Activated CD8-positive, alpha-beta memory T cell treated with anti-CD3 and anti-CD28 coated beads for 36 hours (primary cell): ENCODE measurements around the gene MAPK1. TPM values are rescaled to one million over a fixed set of nuclear protein-coding genes. Genes with fewer than 3 reads are reported as not detected.
"Not testable (repeated sequence)": the region's sequence is repeated elsewhere in the genome, so short reads cannot be mapped to it uniquely, and the experiment has no call there.

Experiments
- CTCF ChIA-PET: fragments of 350-600 bp; sonication (Branson Sonifier 250); formaldehyde crosslinking; loops from one replicate; lab custom pipeline; 2021; ENCODE audit warnings: antibody characterized with exemption; lab: Charles Lee
- POLR2A ChIA-PET: fragments of 350-600 bp; sonication (Branson Sonifier 250); formaldehyde crosslinking; loops from one replicate; lab custom pipeline; 2021; ENCODE audit warnings: antibody characterized with exemption; lab: Charles Lee
- total RNA-seq, 2 experiments: library from RNA; stranded (reverse); gene quantifications; one replicate each; pipeline ENCODE4 v1.2.3, GENCODE V29; 2021

The MAPK1 gene
- total RNA-seq, 2 experiments from 2014 or later: 115 to 117 TPM

DNA sequence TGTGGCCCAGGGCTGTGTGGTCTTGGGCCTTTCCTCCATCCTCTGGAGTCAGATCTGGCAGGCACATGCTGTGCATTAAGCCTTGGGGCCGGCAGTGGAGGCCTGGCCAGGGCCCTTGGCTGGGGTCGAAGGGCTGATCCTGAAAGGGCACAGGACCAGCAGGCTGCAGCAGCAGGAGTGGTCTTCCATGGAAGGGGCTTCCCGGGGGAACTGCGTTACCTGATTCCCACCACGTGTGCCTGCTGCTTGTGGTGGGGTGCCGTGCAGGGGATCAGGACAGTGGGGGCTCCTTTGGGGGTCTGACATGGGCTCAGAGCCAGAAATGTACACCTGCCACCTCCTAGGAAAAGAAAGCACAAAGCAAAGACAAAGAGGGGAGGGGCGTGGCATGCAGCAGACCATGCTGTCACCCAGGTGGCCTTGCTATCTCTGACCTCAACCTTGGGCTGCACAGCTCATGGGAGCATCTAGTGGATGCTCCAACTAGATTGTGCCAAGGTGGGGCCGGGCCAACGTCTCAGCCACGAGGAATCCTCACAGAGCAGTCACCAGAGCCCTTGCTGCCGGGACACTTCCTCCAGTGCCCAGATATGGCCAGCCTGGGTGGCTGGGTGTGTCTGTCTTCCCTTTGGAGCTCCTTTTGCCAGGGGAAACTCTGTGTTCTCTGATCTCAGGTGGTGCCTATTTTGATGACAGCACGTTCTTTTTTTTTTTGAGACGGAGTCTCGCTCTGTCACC, 113.9 kb downstream of the MAPK1 start:
- POLR2A ChIA-PET: no interaction called here
- CTCF ChIA-PET: no interaction called here

DNA sequence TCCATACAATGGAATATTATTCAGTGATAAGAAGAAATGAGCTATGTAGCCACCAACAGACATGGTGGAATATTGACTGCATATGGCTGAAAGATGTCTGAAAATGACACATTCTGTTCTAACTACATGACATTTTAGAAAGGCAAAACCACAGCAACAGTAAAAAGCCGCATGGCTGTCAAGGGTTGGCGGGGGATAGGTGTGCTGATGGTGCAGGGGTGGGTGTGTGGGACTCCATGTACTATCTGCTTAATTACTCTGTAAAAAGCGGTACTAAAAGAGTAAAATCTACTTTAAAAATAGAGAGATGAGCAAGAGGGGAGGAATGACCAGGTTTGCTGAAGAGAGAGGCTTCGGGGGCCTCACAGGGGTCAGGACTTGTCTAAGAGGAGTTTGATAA, 115.2 kb downstream of the MAPK1 start:
- CTCF ChIA-PET: interaction anchor here (0.6 kb wide), 1 partner anchor 64 kb away, joined by 3 read pairs; no protein-coding TSS in a partner anchor
- POLR2A ChIA-PET: no interaction called here

DNA sequence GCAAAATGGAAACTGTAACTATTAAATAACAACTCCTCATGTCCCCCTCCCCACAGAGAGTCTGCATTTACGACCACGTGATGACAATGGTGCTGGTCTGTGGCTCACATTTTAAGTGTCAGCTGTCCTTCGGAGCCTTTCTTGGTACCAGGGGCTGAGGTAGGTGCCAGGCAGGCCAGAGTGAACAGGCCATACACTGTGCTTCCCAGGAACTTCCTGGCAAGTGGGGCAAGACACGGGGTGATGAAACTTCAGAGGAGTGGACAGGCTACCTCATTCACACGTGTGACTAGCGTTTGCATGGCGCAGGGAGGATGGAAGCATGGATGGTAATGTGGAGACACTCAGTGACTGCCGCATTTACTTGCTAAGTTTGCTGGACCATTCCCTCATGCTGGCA, 121.5 kb downstream of the MAPK1 start:
- ChIA-PET POLR2A (no interaction called here), CTCF (no interaction called here)

DNA sequence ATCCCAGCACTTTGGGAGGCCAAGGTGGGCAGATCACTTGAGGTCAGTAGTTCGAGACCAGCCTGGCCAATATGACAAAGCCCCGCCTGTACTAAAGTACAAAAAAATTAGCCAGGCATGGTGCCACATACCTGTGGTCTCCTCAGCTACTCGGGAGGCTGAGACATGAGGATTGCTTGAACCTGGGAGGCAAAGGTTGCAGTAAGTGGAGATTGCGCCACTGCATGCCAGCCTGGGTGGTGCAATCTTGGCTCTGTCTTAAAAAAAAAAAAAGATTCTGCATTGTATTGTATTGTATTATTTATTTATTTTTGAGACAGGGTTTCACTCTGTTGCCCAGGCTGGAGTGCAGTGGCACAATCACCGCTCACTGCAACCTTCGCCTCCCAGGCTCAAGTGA, 122.5 kb downstream of the MAPK1 start:
- POLR2A ChIA-PET, CTCF ChIA-PET: not testable (repeated sequence)

DNA sequence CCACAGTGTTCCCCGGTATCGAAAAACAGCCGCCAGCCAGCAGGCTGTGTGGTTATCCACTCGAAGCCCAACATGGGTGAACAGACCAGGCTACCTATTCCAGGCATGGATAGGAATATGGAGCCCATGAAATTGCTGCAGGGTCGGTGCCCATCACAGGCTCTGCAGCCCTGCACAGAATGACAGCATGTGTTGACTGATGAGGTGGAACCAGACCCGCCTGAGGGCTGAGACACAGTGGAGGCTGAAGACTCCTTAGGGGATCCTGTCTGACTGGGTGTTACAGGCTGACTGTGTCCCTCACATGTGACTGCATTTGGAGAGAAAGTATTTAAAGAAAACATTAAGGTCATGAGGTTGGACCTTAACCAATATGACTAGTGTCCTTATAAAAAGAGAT, 125.7 kb downstream of the MAPK1 start:
- ChIA-PET CTCF (no interaction called here), POLR2A (no interaction called here)

DNA sequence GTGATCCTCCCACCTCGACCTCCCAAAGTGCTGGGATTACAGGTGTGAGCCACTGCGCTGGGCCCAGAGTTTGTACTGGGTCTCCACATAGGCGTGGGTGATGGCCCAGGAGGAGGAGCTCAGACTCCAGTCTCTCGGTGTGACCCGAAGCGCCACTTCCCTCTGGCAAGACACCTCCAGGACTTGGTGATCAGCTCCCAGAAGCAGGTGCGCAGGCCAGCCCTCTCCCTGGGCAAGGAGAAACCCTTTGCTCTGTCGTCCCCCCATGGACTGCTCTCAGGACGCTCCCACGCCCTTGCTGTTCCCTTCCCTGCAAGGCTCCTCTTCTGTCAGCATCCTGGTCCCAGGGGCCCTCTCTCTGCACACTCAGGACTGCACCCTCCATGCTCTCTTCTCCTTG, 126.4 kb downstream of the MAPK1 start:
- ChIA-PET POLR2A (no interaction called here), CTCF (no interaction called here)

DNA sequence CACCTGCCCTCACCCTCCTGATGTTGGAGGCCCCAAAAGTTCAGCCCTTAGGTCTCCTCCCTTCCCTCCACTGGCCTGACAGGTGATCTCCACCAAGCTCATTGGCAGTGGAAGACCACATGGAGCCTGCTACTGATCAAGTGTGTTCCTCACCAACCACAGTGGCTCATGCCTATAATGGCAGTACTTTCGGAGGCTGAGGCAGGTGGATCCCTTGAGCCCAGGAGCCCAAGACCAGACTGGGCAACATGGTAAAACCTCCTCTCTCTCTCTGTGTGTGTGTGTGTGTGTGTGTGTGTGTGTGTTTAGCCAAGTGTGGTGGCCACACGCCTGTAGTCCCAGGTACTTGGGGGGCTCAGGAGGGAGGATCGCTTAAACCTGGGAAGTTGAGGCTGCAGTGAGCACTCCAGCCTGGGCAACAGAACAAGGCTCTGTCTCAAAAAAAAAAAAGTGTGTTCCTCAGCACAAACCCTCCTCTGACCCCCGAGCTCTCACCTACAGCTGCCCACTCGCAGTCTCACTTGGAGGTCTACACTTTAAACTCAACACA, 127.5 kb downstream of the MAPK1 start:
- POLR2A ChIA-PET: no interaction called here
- CTCF ChIA-PET: interaction anchor here (0.5 kb wide), 1 partner anchor 22 kb away, joined by 4 read pairs; no protein-coding TSS in a partner anchor

DNA sequence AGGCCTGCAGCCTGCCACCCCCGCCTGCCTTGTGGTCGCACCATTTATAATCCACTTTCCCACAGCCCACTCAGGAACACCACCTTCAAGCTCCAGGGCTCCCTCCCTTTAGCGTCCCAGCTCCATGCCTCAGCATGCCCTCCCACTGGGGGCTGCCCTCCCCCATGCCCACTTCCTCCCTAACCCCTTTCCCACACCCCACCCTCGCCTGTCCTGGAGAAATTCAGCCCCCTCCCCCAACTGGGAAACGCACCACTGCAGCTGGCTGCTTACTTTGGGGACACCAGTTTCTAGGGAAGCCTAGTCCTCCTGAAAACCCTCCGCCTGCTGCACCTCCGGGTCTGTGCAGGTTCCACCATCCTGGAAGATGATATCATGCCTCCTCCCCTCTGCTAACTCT, 128.5 kb downstream of the MAPK1 start:
- ChIA-PET POLR2A (no interaction called here), CTCF (interaction anchor here (0.5 kb wide), 1 partner anchor 1226 kb away, joined by 4 read pairs; no protein-coding TSS in a partner anchor)

DNA sequence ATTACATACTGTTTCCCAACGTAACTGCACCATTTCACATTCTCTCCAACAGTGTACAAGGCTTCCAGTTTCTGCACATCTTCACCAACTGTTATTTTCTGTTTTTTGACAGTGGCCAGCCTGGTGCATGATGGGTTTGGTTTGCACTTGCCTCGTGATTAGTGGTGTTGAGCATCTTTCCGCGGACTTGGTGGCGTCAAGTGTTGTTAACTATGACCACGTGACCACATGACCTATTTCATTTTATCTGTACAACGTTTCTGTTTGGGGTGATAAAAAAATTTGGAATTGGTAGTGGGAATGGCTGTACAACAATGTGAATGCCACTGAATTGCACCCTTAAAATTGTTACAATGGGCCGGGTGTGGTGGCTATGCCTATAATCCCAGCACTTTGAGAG, 129.4 kb downstream of the MAPK1 start:
- POLR2A ChIA-PET: interaction anchor here (0.6 kb wide), 1 partner anchor 12 kb away, joined by 5 read pairs; no protein-coding TSS in a partner anchor
- CTCF ChIA-PET: no interaction called here

DNA sequence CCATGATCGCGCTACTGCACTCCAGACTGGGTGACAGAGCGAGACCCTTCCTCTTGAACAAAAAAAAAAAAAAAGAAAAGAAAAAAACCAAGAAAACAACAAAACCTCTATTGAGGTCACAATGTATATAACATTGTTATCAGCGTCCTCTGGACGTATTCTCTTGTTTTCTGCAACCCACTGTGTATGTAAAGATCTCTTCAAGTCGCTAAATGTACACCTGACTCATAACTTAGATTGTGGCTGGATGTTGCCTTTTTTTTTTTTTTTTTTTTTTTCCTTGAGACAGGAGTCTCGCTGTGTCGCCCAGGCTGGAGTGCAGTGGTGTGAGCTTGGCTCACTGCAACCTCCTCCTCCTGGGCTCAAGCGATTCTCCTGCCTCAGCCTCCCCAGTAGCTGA, 130.5 kb downstream of the MAPK1 start:
- ChIA-PET CTCF (interaction anchor here (0.7 to 0.8 kb wide), 3 partner anchors 23 to 201 kb away, joined by 3 read pairs; no protein-coding TSS in a partner anchor), POLR2A (no interaction called here)

DNA sequence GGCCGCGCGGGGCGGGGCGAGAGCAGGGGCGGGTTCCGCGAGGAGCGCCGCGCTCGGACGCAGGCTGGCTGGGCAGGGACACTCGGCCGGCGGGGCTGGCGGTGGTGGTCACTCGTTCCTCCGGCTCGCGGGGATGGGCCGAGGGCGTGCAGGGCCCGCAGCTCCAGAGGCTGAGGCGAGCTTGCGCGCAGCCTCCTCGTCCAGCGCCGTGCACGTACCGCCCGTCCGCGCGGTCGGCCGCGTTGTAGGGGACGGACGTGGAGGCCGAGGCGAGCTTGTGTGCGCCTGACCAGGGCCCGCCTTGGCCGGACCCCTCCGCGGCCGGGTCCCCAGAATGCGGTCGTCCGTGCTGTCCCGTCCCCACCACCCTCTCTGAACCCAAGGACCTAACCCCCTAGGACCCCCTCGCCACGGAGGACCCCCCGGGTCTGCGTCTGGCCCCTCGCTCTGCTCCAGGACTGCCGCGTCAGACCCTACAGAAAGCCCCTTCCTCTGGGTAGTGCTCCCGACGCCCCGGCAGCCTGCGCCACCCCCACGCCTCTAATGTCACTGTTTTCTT, 131.3 kb downstream of the MAPK1 start:
- ChIA-PET CTCF (interaction anchor here (0.5 to 0.7 kb wide), 2 partner anchors 51 to 83 kb away, joined by 3 read pairs; no protein-coding TSS in a partner anchor), POLR2A (interaction anchor here (0.5 to 1.0 kb wide), 3 partner anchors 25 to 141 kb away, joined by 4 to 5 read pairs (median 4); no protein-coding TSS in a partner anchor)

DNA sequence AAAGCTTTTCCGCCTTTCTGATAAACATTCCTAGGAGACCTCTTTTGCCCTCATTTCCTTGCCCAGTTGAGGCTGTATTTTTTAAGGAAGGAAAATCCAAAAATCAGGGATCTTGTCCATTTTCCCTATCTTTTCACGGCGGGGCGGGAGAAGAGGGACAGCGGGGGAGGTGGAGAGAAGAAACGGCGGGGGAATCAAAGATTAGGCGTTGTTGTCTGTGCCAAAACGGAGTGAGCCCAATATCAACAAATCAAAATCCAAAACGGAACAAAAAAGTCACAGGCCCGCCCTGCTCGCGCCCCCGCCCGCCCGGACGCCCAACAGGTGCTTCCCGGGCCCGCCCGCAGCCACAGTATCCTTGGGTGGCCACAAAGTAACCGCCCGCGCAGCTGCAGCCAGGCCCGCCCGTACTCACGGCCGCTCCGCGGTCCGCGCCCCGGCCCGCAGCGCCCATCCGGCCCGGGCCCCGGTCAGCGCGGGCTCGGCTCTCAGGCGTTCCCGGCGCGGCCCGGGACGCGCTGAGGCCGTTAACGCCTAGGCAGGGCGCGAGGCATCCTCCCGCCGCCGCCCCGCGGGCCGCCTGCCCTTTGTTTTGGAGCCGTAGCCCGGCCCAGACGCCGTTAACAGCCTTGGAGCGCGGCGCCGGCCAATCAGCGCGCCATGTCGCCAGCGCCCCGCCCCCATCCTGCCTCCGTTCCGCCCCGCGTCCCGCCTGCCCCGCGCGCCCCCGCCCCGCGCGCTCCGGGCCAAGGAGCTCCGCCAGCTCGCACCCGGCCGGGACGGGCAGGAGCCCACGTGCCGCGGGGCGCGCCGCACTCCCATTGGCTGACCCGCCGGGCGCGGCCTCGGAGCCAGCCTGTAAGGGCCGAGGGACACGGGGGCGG, 132.0 kb downstream of the MAPK1 start, which contains the start of gene YPEL1:
Gene YPEL1 (minus strand): TSS at position 595 of the 884 bp plus-strand sequence. CDS start 25,050 bp downstream, outside the sequence.
- ChIA-PET CTCF (interaction anchor here (0.5 kb wide), 1 partner anchor 84 kb away, joined by 3 read pairs; no protein-coding TSS in a partner anchor), POLR2A (interaction anchor here (0.5 to 1.0 kb wide), 5 partner anchors 26 to 141 kb away, joined by 3 to 5 read pairs (median 4); partner anchors contain the start of gene MAPK1)

DNA sequence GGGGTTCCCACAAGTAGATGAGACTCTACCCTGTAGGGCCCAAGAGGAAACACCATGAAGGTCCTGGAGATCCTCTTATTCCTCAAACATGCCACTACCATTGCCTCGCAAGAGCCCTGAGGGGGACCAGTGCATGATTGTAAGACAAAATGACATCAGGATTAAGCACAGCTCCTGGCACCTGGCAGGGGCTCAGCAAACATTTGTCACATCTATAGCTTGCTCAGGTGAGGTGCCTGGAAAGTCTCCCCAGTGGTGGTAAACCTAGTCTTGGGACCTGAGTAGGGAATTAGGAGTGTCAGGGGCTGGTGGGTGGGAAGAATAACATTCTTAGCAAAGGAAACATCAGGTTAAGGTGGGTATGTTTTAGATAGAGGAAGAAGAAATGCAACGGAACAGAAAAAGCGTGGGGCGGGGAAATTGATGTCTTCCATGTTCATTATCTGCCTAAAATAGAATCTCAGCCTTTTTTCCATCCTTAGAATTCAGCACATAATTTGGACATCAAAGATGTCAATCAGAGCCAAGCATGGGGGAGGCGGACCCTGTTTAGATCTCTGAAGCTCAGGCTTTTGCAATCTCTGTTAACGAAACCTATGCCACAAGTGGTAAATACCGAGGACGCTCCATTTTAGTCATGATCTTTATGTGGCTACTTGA, 132.8 kb downstream of the MAPK1 start:
- ChIA-PET POLR2A (interaction anchor here (0.6 to 0.9 kb wide), 3 partner anchors 14 to 133 kb away, joined by 3 to 4 read pairs (median 4); partner anchors contain the start of gene MAPK1), CTCF (no interaction called here)

DNA sequence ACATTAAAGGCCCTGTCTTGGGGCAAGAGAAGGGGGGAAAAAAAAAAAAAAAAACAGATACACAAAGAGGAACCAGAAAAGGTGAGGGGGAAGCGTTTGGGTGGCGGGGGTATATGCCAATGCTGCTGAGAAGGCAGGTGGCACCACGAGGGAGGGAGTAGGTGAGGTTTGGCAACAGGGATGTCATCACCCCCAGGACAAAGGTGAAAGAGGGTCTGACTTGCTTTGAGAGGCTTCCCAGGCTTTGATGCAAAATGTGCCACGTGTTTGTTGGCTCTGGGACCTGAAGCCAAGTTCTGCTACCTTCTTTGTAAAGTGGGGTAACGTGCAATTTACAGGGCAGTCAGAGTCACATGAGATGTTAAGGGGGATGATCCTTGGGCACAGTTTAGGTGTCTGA, 135.9 kb downstream of the MAPK1 start:
- POLR2A ChIA-PET: no interaction called here

DNA sequence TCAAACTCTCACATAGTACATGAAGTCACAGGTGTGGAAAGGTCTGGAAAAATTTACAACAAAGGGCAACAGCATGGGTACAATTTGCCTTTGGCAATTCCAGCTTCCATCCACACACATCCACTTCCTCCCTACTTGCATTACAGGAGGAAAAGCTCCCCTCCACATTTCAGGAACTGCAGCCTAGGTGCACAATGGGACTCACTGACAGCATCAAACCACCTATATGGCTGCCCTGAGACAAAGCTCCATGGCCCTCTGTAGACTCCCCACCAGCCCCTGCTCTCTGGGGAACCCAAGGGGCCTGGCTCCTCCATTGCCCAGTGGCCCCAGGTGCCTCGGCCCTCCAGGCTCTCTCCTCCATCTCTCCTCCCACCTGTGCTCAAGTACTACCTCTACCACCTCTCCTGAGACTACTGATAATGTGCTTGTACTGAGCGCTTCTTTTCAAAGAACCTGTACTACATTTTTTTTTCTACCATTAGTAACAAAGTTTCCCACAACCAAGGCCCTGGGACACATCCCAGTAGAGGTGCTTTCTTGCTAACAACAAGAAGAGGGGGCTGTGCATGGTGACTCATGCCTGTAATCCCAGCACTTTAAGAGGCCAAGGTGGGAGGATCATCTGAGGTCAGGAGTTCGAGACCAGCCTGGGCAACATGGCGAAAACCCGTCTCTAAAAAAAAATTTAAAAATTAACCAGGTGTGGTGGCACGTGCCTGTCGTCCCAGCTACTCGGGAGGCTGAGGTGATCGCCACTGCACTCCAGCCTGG, 136.7 kb downstream of the MAPK1 start:
- ChIA-PET CTCF (no interaction called here), POLR2A (no interaction called here)

More for the DNA sequence above, 135.9 kb downstream of the MAPK1 start:
- CTCF ChIA-PET: no interaction called here

DNA sequence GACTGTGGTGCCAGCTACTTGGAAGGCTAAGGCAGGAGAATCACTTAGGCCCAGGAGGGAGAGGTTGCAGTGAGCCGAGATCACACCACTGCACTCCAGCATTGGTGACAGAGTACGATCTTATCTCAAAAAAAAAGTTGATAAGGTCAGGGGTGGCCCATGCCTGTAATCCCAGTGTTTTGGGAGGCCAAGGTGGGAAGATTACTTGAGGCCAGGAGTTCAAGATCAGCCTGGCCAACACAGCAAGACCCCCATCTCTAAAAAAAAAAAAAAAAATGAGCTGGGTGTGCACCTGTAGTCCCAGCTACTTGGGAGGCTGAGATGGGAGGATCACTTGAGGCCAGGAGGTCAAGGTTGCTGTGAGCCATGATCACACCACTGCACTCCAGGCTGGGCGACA, 138.3 kb downstream of the MAPK1 start:
- POLR2A ChIA-PET, CTCF ChIA-PET: not testable (repeated sequence)

DNA sequence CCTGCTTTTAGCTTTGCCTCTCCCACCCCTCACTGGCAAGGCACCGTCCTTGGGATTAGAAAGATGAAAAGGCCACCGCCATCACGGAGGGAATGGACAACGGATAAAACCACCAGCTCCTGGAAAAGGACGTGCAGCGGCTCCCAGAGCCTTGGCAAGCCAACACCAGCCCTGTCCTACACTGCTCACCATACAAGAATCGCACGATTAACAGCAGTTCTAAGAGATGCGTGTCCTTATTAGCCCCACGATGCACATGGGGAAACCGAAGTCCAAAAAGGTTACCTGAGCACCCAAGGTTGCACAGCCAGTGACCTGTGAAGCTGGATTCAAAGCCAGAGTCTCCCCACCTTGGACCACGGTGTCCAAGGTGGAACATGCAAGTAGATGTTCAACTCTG, 139.2 kb downstream of the MAPK1 start:
- CTCF ChIA-PET: interaction anchor here (1.1 kb wide), 1 partner anchor 9 kb away, joined by 3 read pairs; no protein-coding TSS in a partner anchor
- POLR2A ChIA-PET: no interaction called here

DNA sequence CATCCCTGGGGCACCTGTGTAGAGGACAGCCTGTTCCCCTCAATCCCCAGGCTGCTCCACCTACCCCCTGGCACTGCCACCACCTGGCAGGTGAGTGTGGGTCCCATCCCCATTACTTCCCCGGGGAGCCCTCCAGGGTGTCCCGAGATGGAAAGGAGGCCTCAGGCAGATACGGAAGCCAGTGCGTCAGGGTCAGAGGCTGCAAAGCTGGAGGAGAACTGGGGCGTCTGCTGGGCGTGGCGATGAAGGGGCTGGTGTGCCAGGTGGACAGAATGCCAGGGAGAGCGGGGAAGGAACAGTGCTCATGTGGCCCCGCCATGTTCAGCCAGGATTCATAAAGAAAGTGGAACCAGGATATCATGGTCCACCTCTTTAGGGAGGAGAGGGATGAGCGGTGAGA, 139.7 kb downstream of the MAPK1 start:
- ChIA-PET CTCF (interaction anchor here (1.1 kb wide), 1 partner anchor 9 kb away, joined by 3 read pairs; no protein-coding TSS in a partner anchor), POLR2A (no interaction called here)
